SH-SY5Y (cell line): ENCODE data around the gene ADAM10.

Source experiments
- GATA2 ChIP-seq: IDR thresholded peaks from 2 replicates; pipeline ENCODE4 v1.6.1; 2011; ENCODE audit warnings: mild to moderate bottlenecking, low read depth, low read length
- GATA3 ChIP-seq: IDR thresholded peaks from 2 replicates; pipeline ENCODE4 v1.6.1; 2011; ENCODE audit warnings: low read depth, mild to moderate bottlenecking, low read length, moderate library complexity

GRCh38 chr15:58558777-58559176 is 190.7 kb downstream of the ADAM10 start:
- TF ChIP-seq GATA3 (no peak), GATA2 (no peak)
